K562 (cell line): ENCODE results near the gene HSDL2. TPM values are rescaled to one million over a fixed set of nuclear protein-coding genes. Genes with fewer than 3 reads are reported as not detected.

Experiments used
- CTBP1 ChIP-seq: fragments of 450-650 bp; IDR thresholded peaks from 2 replicates; pipeline ENCODE4 v1.6.1; 2016; ENCODE audit warnings: borderline replicate concordance
- ELF2 ChIP-seq: fragments of 250-450 bp; sonication (Bioruptor Pico); IDR thresholded peaks from 2 replicates; pipeline ENCODE4 v1.5.0; 2021; ENCODE audit warnings: mild to moderate bottlenecking
- FIP1L1 ChIP-seq: fragments of 200-400 bp; formaldehyde crosslinking; IDR thresholded peaks from 2 replicates; pipeline ENCODE4 v1.6.1; 2018; ENCODE audit warnings: mild to moderate bottlenecking, low read depth, low read length; ENCODE audit not compliant: poor library complexity, severe bottlenecking
- FOXA3 ChIP-seq, 2 experiments: fragments of 450-650 bp in 1 of 2; sonication (generic) in 1 of 2; formaldehyde crosslinking; IDR thresholded peaks in 1 of 2; conservative IDR thresholded peaks in 1 of 2; 2 replicates each; pipeline versions ENCODE4 v1.4.0 to v1.8.0; 2020 to 2022; ENCODE audit warnings: mild to moderate bottlenecking in 2 of 2, missing genetic modification reagents in 1 of 2
- KDM2B ChIP-seq: fragments of 250-450 bp; sonication (Bioruptor Pico); IDR thresholded peaks from 2 replicates; pipeline ENCODE4 v1.8.0; 2021; ENCODE audit warnings: mild to moderate bottlenecking, moderate library complexity
- NBN ChIP-seq: fragments of 450-650 bp; IDR thresholded peaks from 2 replicates; pipeline ENCODE4 v1.6.1; 2016; ENCODE audit warnings: low read depth, mild to moderate bottlenecking
- RHOXF2B ChIP-seq: fragments of 250-450 bp; sonication (Bioruptor Pico); conservative IDR thresholded peaks from 2 replicates; pipeline ENCODE4 v1.5.1; 2021
- TCF3 ChIP-seq: sonication (generic); formaldehyde crosslinking; IDR thresholded peaks from 2 replicates; pipeline ENCODE4 v1.4.0; 2020; ENCODE audit warnings: mild to moderate bottlenecking, missing genetic modification reagents
- polyA plus RNA-seq, 8 experiments: library from polyadenylated mRNA; depleted of rRNA in 4 of 8; stranded (reverse) in 5 of 8; unstranded in 3 of 8; fragments of >200 nt; fragmentation: Nextera tagmentation in 2 of 8; fragmentation: Illumina TruSeq in 1 of 8; extraction: Ambion mirVana in 2 of 8; extraction: Trizol in 1 of 8; gene quantifications; 2 replicates each; pipeline versions ENCODE4 v1.2.1 to v1.2.3, GENCODE V29; 2011 to 2014; ENCODE audit warnings: inconsistent platforms in 1 of 8, missing spikeins in 1 of 8
- total RNA-seq, 7 experiments: library from RNA; depleted of rRNA in 6 of 7; stranded (reverse); fragments of >200 nt in 6 of 7; fragmentation: Illumina TruSeq in 2 of 7; extraction: Trizol in 2 of 7; gene quantifications; 2 replicates each; pipeline versions ENCODE4 v1.2.1 to v1.2.3, GENCODE V29; 2011 to 2021; ENCODE audit warnings: low replicate concordance in 1 of 7
- TF ChIP-seq, protein P1 (sequence below): sonication (generic); formaldehyde crosslinking; IDR thresholded peaks from 2 replicates; pipeline ENCODE4 v1.8.0; 2022; ENCODE audit warnings: mild to moderate bottlenecking, missing genetic modification reagents
- TF ChIP-seq, protein P2 (sequence below): fragments of 250-450 bp; sonication (Bioruptor Pico); IDR thresholded peaks from 2 replicates; pipeline ENCODE4 v1.5.0; 2021
- TF ChIP-seq, protein P3 (sequence below): sonication (generic); formaldehyde crosslinking; IDR thresholded peaks from 2 replicates; pipeline ENCODE4 v1.8.1; 2023; ENCODE audit warnings: missing genetic modification reagents, mild to moderate bottlenecking, borderline replicate concordance

The HSDL2 gene
- total and polyA plus RNA-seq, 9 of the 15 experiments (the other 6 are each of a cell fraction or from before 2014, with no cell fraction given): 22.8 to 74.1 (median 35.6) TPM

DNA sequence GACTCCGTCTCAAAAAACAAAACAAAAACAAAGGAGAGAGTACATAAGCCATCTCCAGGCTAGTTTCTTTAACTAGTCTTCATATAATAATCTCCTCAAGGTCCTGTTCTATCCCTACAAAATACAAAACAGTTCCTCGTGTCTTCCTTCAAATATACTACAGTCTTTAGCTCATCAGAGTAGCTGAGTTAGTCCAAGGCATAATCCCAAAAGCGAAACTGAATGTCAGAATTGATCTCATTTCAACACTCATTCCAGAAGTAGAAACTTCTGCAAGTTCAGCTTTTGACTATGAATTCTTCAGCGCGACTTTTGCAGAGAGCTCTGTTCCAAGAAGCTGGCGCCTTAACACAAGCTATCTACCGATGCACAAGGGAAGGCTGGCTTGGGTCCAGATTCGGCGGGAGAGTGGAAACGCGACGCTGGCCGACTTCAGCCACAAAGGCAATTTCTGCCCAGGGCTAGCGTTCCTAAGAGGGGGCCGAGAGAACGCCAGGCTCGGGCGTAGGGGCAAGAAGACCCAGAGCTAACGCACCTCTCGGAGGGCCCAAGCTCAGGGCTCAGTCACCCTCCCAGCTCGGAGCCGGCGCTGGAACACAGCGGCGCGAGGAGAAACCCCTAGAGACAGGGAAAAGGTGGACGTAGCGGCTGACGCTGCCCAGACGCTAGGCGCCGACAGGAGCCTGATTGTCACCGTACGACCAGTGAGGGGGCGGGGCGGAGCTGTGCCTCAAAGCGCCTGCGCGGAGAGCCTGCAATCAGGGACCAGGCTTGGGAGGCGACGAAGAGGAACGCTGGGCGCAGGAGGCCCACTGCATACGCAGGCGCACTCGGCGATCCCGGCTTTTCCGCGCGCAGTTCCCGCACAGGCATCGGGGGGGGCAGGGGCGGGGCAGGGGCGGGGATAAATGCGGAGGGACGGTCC is 469 bp upstream of the HSDL2 start (continued):
- TF ChIP-seq TCF3 (peak; percentile 61), FIP1L1 (peak; percentile 47), FOXA3 (CRISPR knock-in tag; conservative IDR thresholded peaks at IDR 0.05 in 1 of 2, IDR thresholded peaks at IDR 0.05 in 1 of 2) (no peak), ELF2 (CRISPR knock-in tag) (no peak), KDM2B (CRISPR knock-in tag) (peak; percentile 80; the same call in 1 of the 2 replicates), CTBP1 (peak; percentile 70; the same call in 1 of the 2 replicates), NBN (peak; percentile 65; the same call in 1 of the 2 replicates), RHOXF2B (no peak)
- TF ChIP-seq, protein P1, sequence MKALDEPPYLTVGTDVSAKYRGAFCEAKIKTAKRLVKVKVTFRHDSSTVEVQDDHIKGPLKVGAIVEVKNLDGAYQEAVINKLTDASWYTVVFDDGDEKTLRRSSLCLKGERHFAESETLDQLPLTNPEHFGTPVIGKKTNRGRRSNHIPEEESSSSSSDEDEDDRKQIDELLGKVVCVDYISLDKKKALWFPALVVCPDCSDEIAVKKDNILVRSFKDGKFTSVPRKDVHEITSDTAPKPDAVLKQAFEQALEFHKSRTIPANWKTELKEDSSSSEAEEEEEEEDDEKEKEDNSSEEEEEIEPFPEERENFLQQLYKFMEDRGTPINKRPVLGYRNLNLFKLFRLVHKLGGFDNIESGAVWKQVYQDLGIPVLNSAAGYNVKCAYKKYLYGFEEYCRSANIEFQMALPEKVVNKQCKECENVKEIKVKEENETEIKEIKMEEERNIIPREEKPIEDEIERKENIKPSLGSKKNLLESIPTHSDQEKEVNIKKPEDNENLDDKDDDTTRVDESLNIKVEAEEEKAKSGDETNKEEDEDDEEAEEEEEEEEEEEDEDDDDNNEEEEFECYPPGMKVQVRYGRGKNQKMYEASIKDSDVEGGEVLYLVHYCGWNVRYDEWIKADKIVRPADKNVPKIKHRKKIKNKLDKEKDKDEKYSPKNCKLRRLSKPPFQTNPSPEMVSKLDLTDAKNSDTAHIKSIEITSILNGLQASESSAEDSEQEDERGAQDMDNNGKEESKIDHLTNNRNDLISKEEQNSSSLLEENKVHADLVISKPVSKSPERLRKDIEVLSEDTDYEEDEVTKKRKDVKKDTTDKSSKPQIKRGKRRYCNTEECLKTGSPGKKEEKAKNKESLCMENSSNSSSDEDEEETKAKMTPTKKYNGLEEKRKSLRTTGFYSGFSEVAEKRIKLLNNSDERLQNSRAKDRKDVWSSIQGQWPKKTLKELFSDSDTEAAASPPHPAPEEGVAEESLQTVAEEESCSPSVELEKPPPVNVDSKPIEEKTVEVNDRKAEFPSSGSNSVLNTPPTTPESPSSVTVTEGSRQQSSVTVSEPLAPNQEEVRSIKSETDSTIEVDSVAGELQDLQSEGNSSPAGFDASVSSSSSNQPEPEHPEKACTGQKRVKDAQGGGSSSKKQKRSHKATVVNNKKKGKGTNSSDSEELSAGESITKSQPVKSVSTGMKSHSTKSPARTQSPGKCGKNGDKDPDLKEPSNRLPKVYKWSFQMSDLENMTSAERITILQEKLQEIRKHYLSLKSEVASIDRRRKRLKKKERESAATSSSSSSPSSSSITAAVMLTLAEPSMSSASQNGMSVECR (CRISPR knock-in tag): peak; percentile 23; the same call in 1 of the 2 replicates
- TF ChIP-seq, protein P2, sequence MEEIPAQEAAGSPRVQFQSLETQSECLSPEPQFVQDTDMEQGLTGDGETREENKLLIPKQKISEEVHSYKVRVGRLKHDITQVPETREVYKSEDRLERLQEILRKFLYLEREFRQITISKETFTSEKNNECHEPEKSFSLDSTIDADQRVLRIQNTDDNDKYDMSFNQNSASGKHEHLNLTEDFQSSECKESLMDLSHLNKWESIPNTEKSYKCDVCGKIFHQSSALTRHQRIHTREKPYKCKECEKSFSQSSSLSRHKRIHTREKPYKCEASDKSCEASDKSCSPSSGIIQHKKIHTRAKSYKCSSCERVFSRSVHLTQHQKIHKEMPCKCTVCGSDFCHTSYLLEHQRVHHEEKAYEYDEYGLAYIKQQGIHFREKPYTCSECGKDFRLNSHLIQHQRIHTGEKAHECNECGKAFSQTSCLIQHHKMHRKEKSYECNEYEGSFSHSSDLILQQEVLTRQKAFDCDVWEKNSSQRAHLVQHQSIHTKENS (CRISPR knock-in tag): no peak
- TF ChIP-seq, protein P3, sequence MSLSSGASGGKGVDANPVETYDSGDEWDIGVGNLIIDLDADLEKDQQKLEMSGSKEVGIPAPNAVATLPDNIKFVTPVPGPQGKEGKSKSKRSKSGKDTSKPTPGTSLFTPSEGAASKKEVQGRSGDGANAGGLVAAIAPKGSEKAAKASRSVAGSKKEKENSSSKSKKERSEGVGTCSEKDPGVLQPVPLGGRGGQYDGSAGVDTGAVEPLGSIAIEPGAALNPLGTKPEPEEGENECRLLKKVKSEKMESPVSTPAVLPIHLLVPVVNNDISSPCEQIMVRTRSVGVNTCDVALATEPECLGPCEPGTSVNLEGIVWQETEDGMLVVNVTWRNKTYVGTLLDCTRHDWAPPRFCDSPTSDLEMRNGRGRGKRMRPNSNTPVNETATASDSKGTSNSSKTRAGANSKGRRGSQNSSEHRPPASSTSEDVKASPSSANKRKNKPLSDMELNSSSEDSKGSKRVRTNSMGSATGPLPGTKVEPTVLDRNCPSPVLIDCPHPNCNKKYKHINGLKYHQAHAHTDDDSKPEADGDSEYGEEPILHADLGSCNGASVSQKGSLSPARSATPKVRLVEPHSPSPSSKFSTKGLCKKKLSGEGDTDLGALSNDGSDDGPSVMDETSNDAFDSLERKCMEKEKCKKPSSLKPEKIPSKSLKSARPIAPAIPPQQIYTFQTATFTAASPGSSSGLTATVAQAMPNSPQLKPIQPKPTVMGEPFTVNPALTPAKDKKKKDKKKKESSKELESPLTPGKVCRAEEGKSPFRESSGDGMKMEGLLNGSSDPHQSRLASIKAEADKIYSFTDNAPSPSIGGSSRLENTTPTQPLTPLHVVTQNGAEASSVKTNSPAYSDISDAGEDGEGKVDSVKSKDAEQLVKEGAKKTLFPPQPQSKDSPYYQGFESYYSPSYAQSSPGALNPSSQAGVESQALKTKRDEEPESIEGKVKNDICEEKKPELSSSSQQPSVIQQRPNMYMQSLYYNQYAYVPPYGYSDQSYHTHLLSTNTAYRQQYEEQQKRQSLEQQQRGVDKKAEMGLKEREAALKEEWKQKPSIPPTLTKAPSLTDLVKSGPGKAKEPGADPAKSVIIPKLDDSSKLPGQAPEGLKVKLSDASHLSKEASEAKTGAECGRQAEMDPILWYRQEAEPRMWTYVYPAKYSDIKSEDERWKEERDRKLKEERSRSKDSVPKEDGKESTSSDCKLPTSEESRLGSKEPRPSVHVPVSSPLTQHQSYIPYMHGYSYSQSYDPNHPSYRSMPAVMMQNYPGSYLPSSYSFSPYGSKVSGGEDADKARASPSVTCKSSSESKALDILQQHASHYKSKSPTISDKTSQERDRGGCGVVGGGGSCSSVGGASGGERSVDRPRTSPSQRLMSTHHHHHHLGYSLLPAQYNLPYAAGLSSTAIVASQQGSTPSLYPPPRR (CRISPR knock-in tag): 0 out of 2 replicates have a peak, but pooled peaks have one; percentile 44
